HPDE6-E6E7 (cell line): Measurements from ENCODE around the gene WWOX.

Experiments used
- DNase-seq: peaks from one replicate; pipeline ENCODE4 v3.0.0; 2011; ENCODE audit warnings: missing footprints; ENCODE audit errors: extremely low spot score

WWOX gene

DNA sequence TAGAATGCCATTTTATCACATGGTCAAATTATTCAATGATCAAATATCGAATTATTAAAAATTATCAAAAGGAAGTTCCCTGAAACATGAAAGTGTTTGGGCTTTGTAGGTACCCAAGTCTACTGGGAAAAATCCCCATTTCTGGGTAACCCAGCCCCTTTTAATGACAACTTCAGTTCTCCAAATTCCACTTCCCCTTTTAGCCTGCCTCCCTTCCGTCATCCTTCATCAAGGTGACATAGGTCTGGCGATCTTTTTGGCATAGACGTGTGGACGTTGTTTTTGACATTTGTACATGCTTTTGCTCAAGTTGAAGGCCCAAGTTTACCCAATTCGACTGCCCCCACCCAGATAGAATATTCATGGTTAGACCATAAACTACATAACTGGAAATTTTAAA, 840.1 kb downstream of the WWOX start:
- DNase-seq = no peak

DNA sequence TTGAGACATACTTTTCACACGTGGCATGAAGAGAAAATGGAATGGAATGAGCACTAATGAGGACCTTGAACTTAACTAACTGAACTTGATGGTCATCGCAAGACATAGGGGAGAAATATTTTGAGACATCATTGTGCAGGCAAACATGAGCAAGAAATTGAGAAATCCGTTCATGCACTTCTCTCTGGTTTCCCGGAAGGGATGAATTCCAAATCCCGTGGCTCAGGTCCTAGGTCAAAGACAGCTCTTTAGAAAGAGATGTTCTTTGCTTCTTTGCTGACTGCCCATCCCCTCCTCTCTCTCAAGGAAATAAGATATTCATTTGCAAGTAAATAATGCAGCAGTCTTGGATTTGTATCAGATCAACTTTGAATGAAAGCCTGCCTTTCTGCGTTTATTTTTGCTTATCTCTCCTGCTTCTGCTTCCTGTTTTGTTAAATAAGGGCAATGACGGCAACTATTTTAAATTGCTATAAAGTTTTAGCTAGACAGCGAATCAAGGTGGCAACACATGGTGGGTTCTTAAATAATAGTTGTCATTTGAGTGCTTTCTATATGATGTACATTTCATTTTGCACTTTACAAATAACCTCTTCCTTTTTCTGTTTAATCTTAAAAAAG, 843.3 kb downstream of the WWOX start:
- DNase-seq = no peak

DNA sequence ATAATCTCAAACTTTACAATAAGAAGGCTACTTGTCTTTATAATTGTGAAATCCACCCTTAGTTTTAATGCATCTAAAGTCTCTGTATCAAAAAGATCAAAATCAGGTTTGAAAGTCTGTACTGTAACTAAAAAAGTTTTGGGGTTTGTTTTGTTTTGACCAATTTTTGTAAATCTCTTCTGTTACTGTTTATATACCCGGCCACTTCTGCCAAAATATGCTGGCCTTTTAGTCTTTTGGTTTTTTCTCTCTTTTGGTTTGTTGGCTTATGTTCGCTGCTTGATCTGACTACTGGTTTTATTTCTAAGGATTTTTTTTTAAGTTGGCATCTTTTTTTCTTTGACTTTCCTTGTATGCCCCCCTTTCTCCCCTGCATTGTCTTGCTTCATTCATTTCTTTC, 845.9 kb downstream of the WWOX start:
- DNase-seq = no peak

DNA sequence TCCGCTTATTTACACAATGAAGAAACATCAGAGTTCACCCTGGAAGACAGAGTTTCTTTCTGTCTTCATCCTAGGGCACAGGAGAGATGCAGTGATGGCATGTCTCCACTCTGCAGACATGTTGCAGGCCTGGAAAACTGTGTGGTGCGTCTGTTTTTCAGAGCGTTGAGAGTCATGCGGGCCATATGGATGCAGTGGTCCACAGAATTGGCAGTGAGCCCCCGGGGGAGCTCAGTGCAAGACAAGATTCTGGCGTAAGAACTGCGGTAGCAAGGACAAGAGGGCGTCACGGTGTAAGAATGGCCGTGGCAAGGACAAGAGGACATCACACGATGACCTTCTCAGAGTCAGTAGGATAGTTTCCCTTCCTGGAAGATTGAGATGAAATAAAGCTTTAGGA, 847.1 kb downstream of the WWOX start:
- DNase-seq = no peak

DNA sequence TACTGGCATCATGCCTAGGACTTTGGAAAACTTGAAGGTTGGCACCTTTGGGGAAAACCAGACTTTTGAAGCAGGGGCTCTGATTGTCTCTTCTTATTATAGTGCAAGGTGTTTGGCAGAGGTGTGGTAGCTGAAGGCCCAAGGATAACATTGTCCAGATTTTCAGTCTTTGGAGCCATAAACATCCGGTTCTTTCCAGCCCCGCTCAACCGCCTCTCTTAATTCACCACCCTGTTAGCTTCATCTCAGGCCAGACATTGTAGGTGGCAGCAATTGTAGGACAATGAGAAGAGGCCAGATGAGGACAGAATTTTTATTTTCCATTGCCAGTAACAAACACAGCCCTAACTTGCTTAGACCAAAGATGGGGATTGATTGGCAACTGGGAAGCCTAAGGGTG, 851.3 kb downstream of the WWOX start:
- DNase-seq = no peak

DNA sequence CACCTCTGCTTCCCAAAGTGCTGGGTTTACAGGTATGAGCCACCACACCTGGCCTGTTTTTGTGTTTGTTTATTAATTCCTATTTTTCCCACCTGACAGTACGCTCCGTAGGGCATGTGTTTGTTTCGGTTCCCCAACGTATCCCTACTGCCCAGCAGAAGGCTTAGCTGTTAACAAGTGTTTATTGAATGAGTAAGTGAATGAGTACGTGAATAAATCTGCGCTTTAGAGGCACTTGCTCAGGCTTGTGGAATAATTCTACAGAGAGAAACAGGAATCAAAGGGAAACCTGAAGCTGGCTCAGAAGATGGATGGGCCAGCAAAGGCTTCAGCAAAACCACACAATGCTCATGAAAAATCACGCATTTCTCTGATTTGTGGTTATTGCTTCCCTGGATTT, 853.2 kb downstream of the WWOX start:
- DNase-seq = no peak

DNA sequence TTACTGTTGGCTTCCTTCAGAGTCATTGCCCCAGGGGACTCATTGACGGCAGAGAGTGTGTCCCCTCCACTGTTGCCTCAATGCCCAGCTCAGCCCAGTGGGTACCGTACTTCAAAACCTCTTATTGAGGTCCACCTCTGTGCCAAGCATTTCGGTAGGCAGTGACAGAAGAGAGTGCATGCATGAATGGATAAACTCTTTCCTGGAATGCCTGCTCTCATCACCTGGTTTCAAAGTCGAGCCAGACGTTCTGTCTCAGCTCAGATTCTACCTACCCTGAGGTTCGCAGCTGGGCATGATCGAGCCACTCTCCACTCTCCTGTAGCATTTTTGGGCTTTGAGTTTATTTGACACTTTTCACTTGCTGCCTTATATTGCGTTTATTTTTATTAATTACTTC, 854.1 kb downstream of the WWOX start:
- no peak for DNase-seq

DNA sequence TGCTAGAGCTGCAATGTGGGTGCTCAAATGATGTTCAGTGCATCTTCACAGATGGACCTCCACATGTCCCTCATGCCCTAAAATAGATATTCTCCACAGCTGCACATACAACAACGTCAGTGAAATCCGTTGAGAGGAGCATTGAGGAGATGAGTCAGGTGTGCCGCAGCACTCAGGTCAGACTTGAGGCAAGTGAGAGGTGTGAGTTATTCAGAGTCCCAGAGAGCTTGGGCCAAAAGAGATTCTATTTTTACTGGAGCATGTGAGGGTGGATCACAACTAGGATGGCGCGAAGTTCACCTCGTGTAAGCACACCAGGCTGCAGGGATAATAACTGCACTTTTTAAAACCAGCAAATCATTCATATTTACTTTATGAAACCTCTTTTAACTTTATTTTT, 855.8 kb downstream of the WWOX start:
- DNase-seq = no peak

DNA sequence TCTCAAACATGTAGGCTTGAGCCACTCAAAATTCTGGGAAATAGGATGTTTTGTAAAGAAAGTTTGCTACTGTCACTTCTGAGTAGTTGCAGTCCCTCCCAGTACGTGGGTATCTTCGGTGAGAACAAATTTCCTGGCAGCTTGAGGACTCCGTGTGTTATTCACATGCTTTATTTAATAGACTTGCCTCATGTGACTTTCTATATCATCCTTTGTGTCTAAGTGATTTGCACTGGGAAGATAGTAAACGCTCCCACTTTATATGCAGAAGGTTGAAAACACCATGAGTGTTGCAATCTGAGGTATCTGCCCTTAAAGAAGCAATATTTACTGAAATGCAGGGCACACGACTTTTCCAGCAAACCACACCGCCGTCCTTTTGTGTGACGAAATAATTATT, 857.4 kb downstream of the WWOX start:
- DNase-seq = no peak

DNA sequence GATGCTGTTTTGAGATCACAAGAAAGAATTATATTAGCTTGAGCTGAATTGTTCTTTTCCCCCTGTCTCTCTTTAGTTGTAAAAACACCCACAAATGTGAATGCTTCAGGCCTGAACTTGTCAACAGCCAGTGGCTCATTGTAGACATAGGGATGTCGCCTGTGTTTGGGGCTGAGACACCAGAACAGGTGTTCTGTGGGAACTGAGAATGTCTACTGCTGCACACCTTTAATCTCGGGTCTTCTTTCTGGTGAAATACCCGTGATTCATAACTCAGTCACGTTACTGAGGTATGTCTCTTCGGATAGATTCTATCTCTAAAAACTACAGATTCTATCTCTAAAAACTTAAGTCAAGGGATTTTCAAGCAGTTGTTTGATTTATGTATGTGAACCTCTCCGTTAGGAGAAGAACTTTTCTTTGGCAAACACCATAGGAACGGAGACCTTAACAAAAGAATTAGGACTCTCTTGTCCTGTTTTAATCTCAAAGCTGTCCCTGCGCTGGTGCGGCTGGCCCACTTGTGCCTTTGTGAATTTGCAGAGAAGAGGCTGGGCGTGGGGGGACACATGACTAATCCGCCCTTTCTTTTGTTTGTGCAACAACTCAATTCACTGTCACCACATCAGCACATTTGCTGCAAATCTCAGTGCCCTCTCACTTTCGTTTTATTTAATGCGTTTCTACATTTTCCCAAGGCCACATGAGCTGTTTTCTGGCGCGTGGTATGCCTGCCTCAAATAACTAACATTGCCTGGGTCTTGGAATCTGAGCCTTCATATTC, 858.1 kb downstream of the WWOX start:
- DNase-seq = no peak

DNA sequence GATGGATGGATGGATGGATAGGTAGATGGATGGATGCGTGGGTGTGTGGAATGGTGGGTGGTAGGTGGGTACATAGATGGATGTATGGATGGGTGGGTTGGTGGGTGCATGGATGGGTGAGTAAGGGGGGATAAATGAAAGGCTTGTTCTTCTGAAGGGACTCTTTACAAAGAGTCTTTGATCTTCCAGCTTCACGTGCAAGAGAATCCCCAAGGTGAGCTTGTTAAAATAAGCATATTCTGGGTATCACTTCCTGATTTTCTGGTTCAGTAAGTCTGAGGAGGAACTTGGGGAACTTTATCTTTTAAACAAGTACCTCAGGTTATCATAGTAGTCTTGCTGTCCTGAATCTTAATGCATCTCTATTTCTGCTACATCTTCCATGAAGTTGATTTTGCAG, 862.0 kb downstream of the WWOX start:
- no peak for DNase-seq

DNA sequence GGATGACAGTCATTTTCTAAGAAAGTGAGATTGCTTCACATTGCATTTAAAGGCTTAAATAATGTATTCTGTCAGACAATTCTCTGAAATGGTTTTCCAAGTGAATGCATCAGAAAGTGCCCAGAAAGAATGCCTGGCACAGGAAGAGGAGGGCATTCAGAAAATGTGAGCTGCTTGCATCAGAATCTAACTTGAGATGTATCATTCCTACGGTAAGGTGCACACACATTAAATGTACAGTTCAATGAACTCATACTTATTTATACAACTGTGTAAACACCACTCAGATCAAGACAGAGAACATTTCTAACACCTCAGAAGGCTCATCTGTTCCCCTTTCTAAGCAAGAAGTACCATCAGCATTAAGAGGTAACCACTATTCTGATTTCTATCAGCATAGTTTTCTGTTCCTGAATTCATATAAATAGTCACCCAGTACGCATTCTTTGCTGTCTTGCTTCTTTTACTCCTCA, 863.0 kb downstream of the WWOX start:
- no peak for DNase-seq

DNA sequence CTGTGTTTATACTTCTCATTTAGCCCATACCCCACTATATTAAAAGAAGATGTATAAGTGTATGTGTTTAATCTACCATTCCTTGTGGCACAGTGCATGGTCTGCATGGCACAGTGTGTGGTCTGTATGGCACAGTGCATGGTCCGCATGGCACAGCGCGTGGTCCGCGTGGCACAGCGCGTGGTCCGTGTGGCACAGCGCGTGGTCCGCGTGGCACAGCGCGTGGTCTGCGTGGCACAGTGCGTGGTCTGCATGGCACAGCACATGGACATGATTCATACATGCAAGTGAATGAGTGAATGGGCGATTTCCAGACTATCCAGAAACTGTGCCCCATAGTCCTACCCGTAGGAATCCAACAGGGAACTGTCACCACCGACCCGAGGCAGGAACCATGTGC, 868.5 kb downstream of the WWOX start:
- no peak for DNase-seq

DNA sequence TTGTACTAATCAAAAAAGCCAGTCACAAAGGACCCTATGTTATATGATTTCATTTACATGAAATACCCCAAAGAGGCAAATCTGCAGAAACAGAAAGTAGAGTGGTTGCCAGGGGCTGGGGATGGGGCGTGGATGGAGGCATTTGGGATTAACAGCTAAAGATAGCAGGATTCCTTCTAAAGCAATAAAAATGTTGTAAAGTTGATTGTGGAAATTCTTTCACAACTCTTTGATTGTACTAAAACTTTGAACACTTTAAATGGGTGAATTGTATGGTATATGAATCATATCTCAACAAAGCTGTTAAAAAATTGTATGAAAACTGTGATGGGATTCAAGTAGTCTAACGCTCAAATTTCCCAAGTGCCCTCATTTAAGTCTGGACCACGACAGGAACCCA, 870.3 kb downstream of the WWOX start:
- no peak for DNase-seq

DNA sequence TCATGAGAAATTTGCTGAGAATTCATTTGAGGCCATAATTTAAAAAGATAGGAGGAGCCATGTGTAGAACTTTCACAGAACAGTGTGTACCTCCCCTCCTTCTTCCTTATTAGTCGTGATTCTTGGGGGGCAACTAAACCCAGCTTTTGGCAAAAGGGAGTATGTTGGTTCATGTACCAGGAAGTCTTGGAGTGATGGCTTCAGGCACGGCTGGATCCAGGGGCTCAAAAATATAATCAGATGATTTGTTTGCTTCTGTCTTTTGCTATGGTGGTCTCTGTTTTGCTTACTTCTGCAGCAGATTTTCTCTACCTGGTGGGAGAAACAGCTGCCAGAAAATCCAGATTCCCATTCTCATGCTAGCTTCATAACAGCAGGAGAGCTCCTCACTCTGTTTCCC, 871.2 kb downstream of the WWOX start:
- DNase-seq = no peak

DNA sequence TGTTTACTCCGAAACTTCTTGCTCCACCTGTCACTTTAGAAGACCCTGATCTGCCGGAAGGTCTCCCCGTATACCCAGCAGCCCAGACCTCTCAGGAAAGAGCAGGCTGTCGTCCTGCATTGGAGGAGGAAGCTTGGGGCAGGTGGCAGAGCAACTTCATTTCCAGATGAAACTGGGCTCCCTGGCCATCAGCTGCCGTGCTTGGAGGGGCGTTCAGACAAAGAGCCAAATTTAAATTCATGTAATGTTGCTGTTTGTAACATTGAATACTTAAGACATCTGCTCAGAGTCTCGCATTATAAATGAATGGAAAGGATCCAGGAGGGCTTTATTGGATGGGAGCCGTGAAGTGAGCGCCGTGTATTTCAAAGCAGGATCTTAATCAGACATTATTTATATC, 872.6 kb downstream of the WWOX start:
- DNase-seq = no peak

DNA sequence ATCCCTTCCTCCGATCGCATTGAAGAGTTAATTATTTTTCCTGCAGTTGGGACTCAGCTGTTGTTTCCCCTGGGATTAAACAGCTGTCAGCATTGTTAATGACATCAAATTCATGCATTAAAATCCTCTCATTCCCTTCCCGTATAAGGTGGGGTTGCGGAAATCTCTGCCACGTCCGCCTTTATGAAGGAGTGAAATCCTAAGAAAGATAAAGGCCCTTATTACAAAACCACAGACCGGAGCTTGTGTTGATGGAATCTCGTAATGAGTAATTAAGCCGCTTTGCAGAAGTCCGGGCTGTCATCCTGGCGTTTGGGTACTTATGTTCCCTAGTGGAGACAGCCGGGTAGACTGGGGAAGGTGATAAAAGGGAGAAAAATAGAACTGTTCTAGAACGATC, 873.5 kb downstream of the WWOX start:
- no peak for DNase-seq

DNA sequence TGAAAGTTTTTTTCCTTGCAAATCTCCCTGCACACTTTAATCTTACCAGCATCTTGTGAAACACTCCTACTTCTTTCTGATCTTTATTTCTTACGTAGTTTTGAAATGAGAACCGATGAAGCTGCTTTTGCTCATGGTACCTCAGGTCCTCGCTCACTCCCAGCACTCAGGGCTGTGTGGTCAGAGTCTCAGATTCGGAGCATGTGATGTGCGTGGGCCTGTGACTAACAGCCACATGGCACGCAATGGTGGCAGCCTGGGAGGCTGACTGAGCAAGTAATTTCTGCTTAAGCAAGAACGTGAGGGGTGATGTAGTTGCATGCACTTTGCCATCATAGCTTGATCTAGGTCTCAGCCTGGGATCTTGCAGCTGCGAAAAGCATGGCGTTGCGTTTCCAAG, 876.8 kb downstream of the WWOX start:
- no peak for DNase-seq

DNA sequence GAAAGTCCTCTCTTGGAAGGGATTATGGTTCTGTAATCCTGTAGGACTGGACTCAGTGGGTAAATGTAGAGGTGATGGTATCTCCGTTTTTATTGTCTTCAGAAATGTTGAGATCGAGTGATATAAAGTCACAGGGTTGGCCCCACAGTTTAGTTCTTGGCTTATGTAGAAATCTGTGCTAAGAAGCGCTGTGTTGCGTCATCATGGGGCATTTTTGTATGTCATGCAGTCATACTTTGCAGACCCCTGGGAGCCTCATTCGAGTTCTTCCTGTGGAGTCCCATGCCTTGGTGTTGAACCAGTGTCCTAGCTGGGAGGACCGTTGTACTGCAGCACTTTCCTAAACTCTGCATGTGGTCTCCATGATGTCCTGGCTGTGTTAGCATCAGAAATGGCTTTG, 881.4 kb downstream of the WWOX start:
- no peak for DNase-seq

DNA sequence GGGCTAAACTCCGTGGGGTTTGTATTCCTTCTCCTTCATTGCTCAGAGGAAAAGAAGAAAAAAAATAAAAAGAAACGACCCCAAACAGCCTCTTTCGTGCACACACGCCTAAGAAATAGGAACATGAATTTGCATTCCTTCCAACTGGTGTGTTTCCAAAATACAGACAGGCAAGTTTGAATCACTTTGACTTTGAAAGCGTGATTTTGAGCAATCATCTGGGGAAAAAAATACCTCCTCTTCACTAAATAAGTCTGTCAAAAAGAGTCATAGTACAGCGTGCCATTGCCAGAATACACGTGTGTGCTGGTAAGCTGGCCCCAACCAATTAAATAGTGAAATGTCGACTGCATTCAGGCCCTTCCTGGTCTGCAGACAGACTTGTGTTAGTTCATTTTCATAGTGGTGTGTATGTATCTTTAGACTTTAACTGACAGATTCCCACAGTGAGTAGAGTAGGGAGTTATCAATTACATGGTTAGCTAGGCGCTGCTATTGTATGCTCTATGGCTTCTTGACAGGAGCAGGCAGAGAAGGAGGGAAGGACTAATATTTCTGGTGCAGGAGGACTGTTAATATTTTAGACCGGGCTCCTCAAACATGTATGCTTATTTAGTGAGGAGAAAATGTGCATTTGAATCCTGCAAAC, 882.8 kb downstream of the WWOX start:
- DNase-seq = no peak

DNA sequence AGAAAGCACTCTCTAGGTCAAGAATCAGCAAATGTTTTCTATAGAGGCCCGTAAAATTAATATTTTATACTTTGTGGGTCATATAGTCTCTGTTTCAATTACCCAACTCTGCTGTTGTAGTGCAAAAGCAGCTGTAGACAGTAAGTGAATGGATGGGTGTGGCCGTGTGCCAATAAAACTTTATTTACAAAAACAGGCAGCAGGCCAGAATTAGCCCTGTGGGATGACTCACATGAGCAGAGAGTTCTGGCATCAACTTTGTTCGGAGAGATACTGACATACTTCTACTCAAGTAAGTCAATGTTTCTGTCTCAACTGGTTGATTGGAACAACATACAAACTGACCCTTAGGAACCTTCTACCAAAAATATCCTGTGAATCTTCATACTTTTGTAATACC, 884.9 kb downstream of the WWOX start:
- DNase-seq = no peak

DNA sequence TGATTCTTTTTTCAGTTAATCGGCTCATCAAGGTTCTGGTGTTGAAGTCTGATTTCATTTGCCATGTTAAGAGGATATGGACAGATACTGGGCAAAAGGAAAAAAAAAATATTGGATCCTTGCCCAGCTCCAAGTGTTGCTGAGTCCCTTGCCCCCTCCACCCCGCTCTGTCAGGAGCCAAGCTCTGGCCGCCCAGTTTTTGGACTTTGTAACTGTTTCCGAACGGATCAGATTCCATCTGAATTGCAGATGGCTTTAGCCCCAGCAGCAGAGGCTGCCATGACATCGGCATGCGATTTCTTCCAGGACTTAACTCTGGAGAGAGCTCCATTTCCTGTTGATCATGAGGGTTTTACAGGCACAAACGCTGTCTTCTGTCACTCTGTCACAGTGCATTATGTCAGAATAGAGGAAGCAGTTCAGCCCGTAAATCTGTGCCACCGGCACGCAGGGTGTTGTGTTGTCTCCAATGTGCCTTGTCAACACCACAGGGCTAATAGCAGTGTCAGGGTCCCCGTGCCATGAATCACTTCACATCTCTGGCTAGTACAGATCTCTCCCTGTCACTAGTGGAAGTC, 885.5 kb downstream of the WWOX start:
- DNase-seq = no peak
